Ishikawa (cell line): ENCODE measurements around the gene GNAI1.

Experiments used
- CEBPB ChIP-seq: IDR thresholded peaks from 2 replicates; pipeline ENCODE4 v1.6.1; 2012
- EP300 ChIP-seq: IDR thresholded peaks from 2 replicates; pipeline ENCODE4 v1.6.1; 2012; ENCODE audit warnings: borderline replicate concordance
- NFIC ChIP-seq: IDR thresholded peaks from 2 replicates; pipeline ENCODE4 v1.6.1; 2012
- RAD21 ChIP-seq: IDR thresholded peaks from 2 replicates; pipeline ENCODE4 v1.6.1; 2012; ENCODE audit warnings: low read depth
- TCF12 ChIP-seq: IDR thresholded peaks from 2 replicates; pipeline ENCODE4 v1.6.1; 2012; ENCODE audit warnings: low read depth
- TEAD4 ChIP-seq: IDR thresholded peaks from 2 replicates; pipeline ENCODE4 v1.6.1; 2012

GRCh38 chr7:80128918-80129317, 5.7 kb upstream of the GNAI1 start:
- TF ChIP-seq NFIC (no peak), TEAD4 (no peak), EP300 (no peak), RAD21 (no peak), CEBPB (no peak), TCF12 (no peak)
